Upper lobe of left lung (tissue), 4 donors: Measurements from ENCODE around the gene HASPIN.

ENCODE experiments used
- CTCF ChIP-seq, 6 experiments: fragments of 450-650 bp in 4 of 6; fragments of 200-600 bp in 2 of 6; sonication (generic) in 2 of 6; IDR thresholded peaks; one replicate each; pipeline ENCODE4 v1.5.1; 2016 to 2019; ENCODE audit warnings: antibody characterized with exemption in 6 of 6
- EP300 ChIP-seq, 4 donors: sonication (generic); formaldehyde crosslinking; IDR thresholded peaks; one replicate each; pipeline ENCODE4 v1.5.1; 2017; ENCODE audit warnings: antibody characterized with exemption in 4 of 4, control low read depth in 2 of 4
- POLR2A ChIP-seq, 4 donors: fragments of 450-650 bp; IDR thresholded peaks; one replicate each; pipeline ENCODE4 v1.5.1; 2016 to 2017; ENCODE audit warnings: antibody characterized with exemption in 4 of 4, mild to moderate bottlenecking in 2 of 4
- POLR2AphosphoS5 ChIP-seq, 2 donors: sonication (generic); formaldehyde crosslinking; IDR thresholded peaks; one replicate each; pipeline ENCODE4 v1.5.1; 2017; ENCODE audit warnings: antibody characterized with exemption in 2 of 2

DNA sequence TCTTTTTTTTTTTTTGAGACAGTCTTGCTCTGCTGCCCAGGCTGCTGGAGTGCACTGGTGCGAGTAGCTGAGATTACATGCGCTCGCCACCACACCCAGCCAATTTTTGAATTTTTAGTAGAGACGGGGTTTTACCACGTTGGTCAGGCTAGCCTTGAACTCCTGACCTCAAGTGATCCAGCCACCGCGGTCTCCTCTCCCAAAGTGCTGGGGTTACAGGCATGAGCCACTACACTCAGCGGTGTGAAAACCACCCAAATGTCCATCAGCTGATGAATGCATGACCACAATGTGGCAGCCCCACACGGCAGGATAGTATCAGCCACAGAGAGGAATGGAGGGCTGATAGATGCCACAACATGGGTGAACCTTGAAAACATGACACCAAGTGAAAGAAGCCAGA lies 29.9 kb upstream of the HASPIN start:
- TF ChIP-seq CTCF (IDR thresholded peaks at IDR 0.05) (no peak), EP300 (IDR thresholded peaks at IDR 0.05) (no peak), POLR2A (IDR thresholded peaks at IDR 0.05) (no peak), POLR2AphosphoS5 (IDR thresholded peaks at IDR 0.05) (no peak)
